Stimulated activated naive CD4-positive, alpha-beta T cell (primary cell): ENCODE data around the gene C6orf141.

ENCODE experiments used
- DNase-seq, 6 experiments: peaks; one replicate each; lab custom pipeline; 2025; lab: John Stamatoyannopoulos, UW

C6orf141 gene

DNA sequence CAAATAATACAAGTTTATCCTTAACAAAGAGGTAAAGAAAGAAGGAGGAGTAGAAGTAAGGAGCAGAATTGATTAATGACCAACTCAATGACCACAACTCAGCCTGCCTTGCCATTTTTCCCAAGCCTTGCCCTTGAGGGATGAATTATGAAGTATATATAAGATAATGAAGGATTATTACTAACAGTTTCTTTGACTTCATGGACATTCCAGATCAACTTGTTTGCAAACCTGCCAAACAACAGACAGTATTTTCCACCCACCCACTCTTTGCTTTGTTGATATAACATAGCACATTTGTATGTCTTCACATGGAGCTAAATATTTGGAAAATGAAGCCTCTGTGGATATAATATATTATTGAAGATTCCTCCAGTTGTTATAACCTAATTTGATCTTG is 9.9 kb upstream of the C6orf141 start:
- DNase-seq = no peak

DNA sequence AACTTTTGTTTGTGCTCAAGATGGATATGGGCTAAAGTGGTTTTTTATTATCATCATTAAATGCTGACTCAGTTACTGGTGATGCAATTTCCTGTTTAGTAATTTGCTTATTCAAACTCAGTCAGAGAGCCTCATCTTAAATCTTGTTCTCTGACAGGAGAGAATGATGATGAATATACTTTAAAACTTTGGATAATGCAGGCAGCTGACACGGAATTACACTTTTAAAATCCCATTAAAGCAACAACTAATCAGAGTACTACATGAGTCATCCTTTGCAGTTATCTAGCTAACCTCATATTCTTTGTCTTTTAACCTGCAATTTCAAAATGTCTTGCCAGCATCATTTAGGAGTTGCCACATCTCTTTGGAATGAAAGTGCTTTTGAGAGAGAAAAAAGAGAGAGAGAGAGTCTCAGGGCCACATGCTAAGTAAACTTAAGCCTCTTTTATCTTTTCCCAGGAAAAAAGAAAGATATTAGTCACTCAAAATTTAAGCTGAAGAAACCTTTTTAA is 9.2 kb upstream of the C6orf141 start:
- DNase-seq = no peak

DNA sequence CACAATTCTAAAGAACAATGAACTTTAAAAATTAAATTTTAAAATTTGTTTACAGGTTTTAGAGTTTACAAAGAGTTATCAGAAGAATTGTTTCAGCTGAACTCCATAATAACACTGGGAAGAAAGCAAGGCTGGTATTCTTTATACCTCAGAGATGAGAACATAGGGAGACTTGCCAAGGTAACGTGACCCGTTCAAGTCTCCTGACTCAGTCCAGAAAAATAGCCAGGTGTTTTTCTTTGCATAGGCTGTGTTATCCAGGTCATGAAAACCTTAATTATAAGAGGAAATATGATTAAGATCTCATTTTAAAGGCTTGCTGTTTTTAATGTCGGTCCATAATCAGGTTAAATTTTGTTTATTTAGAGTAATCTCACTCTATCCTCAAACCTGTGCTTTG is 8.5 kb upstream of the C6orf141 start:
- DNase-seq = no peak

DNA sequence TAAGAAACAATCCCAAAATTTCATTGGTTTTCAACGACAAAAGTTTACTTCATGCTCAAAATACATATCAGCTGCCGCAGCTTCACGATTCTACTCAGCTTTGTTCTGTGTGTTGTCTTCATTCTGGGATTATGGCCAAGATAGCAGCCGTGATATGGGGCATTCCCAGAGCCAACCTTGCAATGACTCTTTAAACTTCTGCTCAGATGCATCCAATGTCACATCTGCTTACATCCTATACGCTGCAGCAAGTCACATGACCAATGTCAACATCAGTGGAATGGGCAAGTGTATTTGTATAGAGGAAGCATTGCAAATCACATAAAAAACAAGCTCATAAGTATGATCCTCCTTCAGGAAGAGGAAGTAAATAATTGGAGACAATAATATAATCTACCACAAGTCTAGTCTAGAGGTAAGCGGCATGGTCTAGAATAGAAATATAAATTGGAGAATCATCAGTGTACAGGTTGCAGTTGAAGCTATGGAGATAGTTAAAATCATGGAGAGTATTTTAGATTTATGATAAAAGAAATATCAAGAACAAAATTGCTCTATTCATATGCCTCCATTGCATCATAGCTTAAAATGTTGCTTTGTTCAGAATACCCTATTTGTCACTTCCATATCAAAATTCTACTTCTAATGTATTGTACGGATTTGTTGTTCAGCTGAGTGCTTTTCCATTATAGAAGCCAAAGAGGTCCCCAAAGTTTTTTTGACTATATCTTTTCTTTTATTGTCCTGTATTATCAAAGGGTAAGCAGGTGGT is 7.2 kb upstream of the C6orf141 start:
- no peak for DNase-seq

DNA sequence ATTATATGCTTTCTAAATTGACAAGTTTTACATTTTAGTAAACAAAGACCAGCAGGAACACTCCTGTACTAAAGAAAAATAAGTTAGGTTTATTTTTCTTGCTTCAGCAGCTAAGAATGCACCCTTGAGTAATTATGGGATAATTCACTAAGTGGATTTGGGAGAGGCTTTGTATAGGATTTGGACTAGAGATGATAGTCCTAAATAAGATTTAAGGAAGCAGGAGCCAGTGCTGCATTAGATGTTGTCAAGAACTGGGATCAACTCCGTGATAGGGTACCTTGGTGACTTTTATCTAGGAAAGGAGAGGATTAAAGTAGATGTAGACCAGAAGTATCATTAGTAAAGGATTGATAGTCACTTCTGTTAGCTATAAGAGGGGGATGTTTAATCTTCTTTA is 4.1 kb upstream of the C6orf141 start:
- no peak for DNase-seq

DNA sequence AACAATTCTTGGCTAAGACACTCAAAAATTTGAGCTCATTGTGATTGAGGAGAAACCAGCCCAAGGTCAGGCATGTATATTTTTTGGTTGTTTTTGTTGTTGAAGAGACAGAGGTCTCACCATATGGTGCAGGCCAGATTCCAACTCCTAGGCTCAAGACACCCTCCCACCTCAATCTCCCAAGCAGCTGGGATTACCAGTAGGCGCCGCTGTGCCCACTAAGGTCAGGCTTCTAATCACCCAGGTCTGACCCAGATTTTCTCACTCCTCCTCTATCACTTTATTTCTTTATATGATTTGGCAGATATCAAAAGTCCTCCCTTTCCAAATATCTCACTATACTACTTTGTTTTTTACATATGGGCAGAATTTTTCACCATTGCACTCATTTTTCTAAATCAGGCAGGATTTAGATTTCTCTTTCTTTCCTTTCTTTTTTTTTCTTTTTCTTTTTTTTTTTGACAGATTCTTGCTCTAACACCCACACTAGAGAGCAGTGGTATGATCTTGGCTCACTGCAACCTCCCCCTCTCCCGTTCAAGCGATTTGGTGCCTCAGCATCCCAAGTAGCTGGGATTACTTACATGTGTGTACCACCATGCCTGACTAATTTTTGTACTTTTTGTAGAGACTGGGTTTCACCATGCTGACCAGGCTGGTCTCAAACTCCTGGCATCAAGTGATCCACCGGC is 1.7 kb upstream of the C6orf141 start:
- DNase-seq = no peak

DNA sequence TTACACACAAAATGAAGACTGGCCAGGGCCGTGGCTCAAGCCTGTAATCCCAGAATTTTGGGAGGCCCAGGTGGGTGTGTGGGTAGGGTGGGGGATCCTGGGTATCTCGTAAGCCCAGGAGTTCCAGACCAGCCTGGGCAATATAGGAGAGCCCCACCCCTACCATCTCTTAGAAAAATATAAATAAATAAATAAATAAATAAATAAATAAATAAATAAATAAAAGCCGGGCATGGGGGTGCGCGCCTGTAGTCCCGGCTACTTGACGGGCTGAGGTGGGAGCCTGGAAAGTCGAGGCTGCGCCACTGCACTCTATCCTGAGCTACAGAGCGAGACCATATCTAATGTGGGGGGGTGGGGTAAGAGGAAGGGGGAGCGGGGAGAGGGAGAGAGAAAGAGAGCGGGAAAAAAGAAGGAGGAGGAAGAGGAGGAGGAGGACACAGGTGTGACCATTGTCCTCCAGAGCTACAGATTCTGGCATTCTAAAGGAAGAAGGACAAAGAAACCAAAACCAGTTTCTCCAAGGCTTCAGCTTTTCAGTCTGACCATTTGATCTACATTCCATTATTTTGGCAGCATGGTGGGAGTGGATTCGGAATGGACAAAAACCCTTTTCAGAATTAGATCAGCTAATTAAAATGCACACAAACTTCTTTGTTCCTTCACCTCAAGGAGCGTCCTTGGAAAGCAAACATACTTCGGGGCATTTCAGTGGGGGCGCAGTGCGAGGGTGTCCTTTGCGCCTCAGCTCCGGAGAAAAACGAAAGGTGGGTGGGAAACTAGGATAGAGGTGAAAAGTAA is 577 bp upstream of the C6orf141 start:
- no peak for DNase-seq

DNA sequence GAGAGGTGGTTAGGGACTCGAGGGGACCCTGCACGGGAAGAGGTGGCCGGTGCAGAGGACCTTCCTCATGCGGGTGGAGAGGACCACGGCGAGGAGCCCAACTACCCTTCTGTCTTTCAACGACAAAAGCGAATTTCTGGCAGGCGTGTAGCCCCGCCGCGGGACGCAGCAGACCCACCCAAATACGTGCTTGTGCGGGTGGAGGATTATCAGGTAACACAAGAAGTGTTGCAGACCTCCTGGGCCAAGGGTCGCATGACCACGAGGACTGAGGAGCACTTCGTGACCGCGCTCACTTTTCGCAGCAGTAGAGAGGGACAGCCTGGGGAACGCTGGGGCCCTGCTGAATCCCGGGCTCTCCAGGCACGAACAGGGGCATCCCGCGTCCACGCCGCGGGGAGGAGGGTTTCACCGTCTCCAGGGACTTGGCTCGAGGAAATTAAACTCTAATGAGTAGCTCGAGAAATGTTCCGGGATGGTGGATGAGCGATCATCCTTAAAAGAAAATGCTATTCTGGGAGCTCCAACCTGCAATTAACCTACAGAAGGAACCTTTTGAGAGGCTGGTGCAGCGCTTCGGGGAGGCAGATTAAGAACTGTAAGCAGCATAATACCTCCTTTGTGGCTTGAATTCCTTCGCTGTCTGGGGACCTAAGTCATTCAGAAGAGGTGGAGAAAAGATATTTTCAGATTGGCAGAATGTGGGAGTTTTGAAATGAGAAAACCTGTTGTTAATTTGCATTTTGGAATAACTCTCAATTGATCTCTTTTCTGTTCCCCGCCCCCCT is 804 bp downstream of the C6orf141 start:
- DNase-seq = no peak

DNA sequence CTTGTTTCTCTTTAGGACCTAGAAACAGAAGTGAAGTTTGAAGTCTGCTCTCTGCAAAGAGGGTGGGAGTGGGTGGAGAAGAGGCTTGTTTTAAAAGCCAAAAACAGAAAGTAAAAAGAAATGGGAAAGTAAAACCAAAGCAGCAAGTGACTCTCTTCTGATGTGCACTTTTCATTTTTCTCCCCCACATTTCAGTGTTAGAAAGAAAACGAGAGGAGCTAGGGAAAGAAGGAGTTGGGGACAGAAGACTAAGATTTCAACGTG is 1.3 kb downstream of the C6orf141 start:
- DNase-seq = no peak

DNA sequence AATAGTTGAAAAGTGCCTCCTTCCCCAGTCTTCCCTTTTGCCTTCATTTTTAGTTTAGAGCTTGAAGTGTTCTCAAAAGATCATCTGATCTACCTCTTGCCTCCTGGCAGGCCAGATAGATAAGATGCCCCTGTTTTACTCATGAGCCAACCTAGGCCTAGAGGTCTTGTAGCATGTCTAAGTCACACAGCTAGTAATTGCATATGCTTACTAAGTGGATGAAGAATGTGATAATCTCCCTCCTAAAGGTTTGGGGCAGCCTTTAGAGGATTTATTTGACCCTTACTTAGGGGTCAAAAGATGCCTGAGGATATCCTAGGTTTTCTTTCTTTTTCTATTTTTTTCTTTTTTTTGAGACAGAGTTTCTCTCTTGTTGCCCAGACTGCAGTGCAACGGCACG is 2.1 kb downstream of the C6orf141 start:
- DNase-seq = no peak

DNA sequence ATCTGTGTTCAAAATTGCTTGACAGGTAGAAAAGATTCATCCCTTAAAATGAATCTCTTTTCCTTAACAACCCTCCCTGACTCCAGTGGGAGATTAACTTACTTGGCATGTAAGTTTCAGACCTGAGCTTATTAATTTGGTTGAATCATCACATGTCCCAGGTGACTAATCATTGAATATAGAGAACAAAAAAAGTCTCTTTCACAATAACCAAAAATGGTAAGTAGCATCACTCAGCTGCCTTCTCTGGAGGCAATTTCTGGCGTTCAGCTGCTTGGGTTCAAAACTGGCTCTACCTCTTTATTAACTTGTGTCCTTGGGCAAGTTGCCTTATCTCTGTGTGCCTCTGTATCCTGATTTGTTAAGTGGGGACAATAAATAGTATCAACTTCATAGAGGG is 2.9 kb downstream of the C6orf141 start:
- DNase-seq = no peak

DNA sequence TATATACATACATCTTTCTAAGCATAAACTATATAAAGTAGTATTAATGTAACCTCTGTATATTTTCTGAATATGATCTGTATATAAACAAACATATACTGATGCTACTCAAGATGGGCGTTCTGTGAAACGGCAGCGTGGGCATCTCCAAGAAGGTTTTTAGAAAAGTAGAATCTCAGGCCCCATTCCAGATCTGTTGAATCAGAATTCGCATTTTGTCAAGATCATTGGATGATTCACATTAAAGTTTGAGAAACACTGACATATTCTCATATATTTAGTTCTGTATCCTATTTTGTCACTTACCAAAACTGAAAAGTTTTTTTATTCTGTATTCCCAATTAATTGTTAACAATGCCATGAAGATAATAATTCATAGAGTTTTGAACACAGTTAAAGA is 5.5 kb downstream of the C6orf141 start:
- no peak for DNase-seq

DNA sequence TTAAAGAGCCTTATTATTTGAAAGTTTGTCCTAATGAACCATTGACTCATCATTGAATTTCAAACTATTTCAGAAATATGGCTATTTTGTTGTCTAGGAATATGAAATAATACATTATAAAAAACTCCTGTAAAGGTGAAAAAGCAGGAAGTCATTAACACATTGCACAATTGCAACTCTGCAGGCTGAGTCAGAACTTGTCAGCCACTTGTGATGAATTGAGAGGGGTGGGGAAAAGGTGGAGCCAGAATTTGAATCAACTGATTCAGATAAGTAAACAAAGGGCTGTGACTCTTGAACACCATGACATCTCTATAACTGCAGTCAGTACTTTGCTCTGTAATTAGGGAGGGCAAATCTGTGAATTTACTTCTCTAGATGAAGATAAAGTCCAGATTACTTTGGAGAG is 6.0 kb downstream of the C6orf141 start:
- DNase-seq = no peak

DNA sequence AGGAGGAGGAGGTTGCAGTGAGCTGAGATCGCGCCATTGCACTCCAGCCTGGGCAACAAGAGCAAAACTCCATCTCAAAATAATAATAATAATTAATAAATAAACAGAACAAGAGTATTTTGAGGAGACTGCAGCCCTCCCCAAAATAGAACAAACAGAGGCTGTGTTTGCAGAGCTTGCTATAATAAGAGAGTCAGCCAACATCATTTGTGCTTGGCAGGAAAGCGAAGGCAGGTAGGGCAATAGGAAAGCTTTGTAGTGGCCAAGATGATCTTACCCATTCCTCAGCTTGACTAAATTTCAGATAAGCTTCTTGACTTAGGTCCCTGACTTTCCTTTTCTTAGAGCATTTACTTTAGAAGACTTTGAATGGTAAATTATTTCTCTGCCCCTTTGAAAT is 6.7 kb downstream of the C6orf141 start:
- DNase-seq = no peak

DNA sequence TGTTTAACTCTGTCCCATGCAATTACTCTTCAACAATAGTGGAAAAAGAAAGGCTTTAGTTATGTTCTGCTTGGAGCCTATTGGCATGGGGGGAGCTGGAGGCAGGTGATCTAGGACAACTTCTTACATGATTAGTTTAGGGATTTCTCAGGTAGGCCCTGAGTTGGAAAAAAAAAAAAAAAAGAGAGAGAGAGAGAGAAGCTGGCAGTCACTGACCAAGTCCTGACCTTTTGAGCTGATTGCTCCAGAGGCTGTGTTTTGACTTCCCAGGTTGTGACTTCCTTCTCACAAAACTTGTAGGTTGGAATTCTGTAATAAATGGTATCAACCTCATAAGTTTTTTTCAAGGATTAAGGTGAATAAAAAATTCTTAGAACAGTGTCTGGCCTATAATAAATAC is 7.8 kb downstream of the C6orf141 start:
- no peak for DNase-seq

DNA sequence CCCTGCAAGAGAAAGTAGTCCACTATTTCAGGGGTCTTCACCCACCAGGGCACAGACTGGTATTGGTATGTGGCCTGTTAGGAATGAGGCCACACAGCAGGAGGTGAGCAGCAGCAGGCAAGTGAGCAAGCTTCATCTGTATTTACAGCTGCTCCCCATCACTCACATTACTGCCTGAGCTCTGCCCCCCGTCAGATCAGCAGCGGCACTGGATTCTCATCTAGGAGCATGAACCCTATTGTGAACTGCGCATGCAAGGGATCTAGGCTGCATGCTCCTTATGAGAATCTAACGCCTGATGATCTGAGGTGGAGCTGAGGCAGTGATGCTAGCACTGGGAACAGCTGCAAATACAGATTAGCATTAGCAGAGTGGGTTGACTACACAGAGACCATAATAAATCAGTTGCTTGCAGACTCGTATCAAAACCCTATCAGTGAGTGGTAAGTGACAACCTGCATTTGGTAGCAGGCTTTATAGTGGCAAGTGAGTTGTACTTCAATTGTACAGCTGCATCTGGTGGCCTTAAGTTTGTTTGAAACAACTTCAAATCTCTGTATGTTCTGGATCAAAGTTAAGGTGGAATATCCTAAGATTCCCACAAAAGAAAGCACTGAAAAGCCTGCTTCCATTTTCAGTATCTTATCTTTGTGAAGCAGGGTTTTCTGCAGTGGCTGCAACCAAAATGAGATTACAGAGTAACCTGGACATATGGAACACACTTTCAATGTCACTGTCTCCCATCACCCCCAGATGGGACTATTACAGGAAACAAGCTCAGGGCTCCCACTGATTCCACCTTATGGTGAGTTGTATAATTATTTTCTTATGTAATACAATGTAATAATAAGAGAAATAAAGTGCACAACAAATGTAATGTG is 12.8 kb downstream of the C6orf141 start:
- DNase-seq = no peak

DNA sequence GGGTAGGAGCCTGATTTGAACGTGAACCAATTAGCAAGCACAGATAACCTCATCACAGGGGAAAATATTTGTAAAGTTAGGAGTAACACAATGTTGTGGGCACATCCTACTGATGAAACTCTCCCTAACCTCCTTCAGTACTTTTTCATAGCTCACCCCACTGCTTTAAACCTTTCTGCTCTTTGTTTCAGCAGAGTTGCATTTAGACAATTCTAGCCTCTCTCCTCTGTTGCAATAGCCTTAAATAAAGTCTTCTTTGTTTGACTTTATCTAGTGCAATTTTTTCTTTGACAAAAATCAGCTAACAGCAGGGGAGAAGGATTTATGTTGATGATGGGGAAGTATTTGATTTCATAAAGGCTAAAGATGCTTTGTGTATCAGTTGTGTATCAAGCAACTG is 14.1 kb downstream of the C6orf141 start:
- DNase-seq = no peak

DNA sequence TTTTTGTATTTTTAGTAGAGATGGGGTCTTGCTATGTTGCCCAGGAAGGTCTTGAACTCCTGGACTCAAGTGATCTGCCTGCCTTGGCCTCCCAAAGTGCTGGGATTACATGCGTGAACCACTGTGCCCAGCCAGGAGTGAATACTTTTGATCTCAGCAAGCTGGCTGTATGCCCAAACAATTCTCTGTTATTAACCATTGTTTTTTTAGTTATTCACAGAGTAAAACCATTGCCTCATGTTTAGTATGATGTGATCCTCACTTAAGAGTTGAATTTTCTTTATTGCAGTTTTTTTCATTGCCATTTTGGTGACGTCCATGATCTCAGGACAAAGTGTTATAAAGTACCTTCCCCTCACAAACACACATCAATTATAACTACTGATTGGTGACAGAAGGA is 14.8 kb downstream of the C6orf141 start:
- DNase-seq = no peak

DNA sequence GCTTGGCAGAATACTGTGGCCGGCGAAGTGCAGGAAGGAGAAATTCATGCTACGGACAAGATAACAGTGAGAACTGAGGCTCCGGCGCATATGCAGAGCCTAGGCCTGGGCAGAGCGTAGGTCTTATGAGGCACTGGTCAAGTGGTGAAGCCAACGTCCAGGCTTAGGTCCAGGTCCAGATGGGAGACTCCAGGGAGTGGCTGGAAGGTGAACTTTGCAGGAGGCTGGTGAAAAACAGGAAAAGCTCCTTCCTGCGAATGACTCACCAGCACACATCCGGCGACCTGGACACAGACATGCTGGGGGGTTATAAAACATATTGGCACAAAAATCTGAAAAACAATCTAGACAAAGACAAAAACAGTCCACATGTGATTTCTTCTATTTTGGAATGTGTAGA is 15.4 kb downstream of the C6orf141 start:
- DNase-seq = no peak

DNA sequence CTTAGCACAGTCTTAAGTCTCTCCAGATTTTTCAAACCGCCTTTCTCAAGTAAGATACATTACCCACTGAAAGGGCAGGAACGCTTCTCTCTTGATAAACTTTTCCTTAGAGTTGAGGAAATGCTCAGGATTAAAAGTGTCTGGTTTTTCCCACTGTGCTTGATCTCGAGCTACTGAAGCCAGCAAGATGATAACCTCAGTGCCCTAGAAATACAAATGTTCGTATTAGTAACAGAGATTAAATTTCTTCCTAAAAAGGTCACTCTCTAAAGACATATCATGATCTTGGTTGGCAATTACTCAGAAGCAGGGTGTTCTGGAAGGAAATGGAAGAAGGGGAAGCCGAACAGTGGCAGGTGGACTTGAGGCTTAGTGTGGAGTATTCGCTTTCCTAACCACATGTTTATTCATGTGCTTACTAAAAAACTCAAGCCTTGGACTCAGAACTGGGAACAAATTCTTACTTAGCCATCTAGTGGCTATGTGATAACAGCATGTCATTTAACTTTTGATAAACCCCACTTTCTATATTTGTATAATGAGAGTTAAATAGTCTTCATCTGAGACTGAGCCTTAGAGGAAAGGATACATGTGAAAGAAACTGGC is 20.1 kb downstream of the C6orf141 start:
- no peak for DNase-seq

DNA sequence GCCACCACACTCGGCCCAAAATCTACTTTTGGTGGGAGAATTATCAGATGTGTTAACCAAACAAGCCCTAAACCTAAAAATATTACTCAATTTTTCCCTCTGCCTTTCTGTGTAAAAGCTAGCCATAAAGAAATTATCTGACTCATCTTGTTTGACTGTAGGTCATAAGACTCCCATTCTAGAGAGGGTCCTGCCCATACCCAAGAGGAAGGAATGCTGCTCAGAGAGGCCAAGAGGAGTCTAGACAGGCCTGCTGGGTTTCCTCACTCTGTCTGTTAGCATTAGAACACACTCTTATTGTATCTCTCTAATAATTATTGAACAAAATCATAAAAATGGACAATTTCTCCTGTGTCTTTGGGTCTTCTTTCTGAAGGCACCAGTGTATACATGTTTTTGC is 26.1 kb downstream of the C6orf141 start:
- DNase-seq = no peak
